ENCODE measurements around the gene CD300C. TPM values are rescaled to one million over a fixed set of nuclear protein-coding genes. Genes with fewer than 3 reads are reported as not detected.

Gene CD300C
- total RNA-seq, 3 donors from 2014 or later: 0.26 to 1.7 (median 0.95) TPM

GRCh38 chr17:74527756-74528155 is 18.2 kb downstream of the CD300C start:
- DNase-seq (no peak), ATAC-seq (no peak)
- Histone ChIP-seq H3K36me3 (ENCODE audit: low read depth) (no peaks in the 10 kb centered on the region), H3K4me3 (no peak overlapping the region), H3K4me1 (ENCODE audit: low read depth) (no peaks in the 10 kb centered on the region), H3K9me3 (no peaks in the 10 kb centered on the region)
- intact Hi-C loops (cut with DNase I, micrococcal nuclease): no loop called here
- no peak for TF ChIP-seq CTCF (IDR thresholded peaks at IDR 0.05)

GRCh38 chr17:74527081-74527480 is 18.8 kb downstream of the CD300C start:
- no peak for TF ChIP-seq CTCF (IDR thresholded peaks at IDR 0.05)
- intact Hi-C loops (cut with DNase I, micrococcal nuclease): no loop called here
- no peak for DNase-seq
- Histone ChIP-seq H3K4me1 (ENCODE audit: low read depth) (no peaks in the 10 kb centered on the region), H3K4me3 (no peak overlapping the region), H3K36me3 (ENCODE audit: low read depth) (no peaks in the 10 kb centered on the region), H3K9me3 (no peaks in the 10 kb centered on the region)
- no peak for ATAC-seq

GRCh38 chr17:74526681-74527080 is 19.2 kb downstream of the CD300C start:
- intact Hi-C loops (cut with DNase I, micrococcal nuclease): no loop called here
- H3K36me3 ChIP-seq (ENCODE audit: low read depth): no peaks in the 10 kb centered on the region
- DNase-seq: no peak
- TF ChIP-seq CTCF (IDR thresholded peaks at IDR 0.05): no peak
- no peak overlapping the region for H3K4me3 ChIP-seq
- no peaks in the 10 kb centered on the region for H3K4me1 ChIP-seq (ENCODE audit: low read depth)
- no peak for ATAC-seq
- no peaks in the 10 kb centered on the region for H3K9me3 ChIP-seq

- H3K4me1 ChIP-seq (ENCODE audit: low read depth): no peaks in the 10 kb centered on the region
- ATAC-seq: no peak
- H3K9me3 ChIP-seq: no peaks in the 10 kb centered on the region
- H3K4me3 ChIP-seq: no peak overlapping the region
- no peak for DNase-seq
- intact Hi-C loops (cut with DNase I, micrococcal nuclease): no loop called here
- TF ChIP-seq CTCF (IDR thresholded peaks at IDR 0.05): no peak
- no peaks in the 10 kb centered on the region for H3K36me3 ChIP-seq (ENCODE audit: low read depth)
These were observed 20.1 kb downstream of the CD300C start for GRCh38 chr17:74525781-74526288.

GRCh38 chr17:74525465-74525725 is 20.5 kb downstream of the CD300C start:
- Histone ChIP-seq H3K4me3 (no peak overlapping the region), H3K4me1 (ENCODE audit: low read depth) (no peaks in the 10 kb centered on the region), H3K36me3 (ENCODE audit: low read depth) (no peaks in the 10 kb centered on the region), H3K9me3 (no peaks in the 10 kb centered on the region)
- intact Hi-C loops (cut with DNase I, micrococcal nuclease): no loop called here
- no peak for ATAC-seq
- no peak for TF ChIP-seq CTCF (IDR thresholded peaks at IDR 0.05)
- DNase-seq: no peak

Measured in mucosa of descending colon (tissue), 3 donors.